HG03103 (cell line): ENCODE measurements around the gene FBLN5.
"Not testable (repeated sequence)": the region's sequence is repeated elsewhere in the genome, so short reads cannot be mapped to it uniquely, and the experiment has no call there.

Experiments used
- ATAC-seq: cut with Tn5 transposase; IDR thresholded peaks from one replicate; pipeline ENCODE4 v1.9.1; 2021; ENCODE audit warnings: low read depth; ENCODE audit not compliant: unreplicated experiment

FBLN5 gene

GRCh38 chr14:91869556-91869955 lies 77.9 kb downstream of the FBLN5 start:
- ATAC-seq: no peak

- no peak for ATAC-seq
These were observed 80.0 kb downstream of the FBLN5 start, which contains the start of gene TC2N for GRCh38 chr14:91867316-91867988. Gene TC2N (minus strand): TSS chr14:91867536. CDS start chr14:91813769, 53,767 bp downstream.

- ATAC-seq: no peak
These were observed 80.8 kb downstream of the FBLN5 start for GRCh38 chr14:91866511-91867295.

GRCh38 chr14:91866061-91866460 lies 81.4 kb downstream of the FBLN5 start:
- no peak for ATAC-seq

GRCh38 chr14:91862417-91862816 lies 85.1 kb downstream of the FBLN5 start:
- ATAC-seq: no peak

GRCh38 chr14:91861091-91861490 lies 86.4 kb downstream of the FBLN5 start:
- ATAC-seq: no peak

- no peak for ATAC-seq
These were observed 87.3 kb downstream of the FBLN5 start for GRCh38 chr14:91860238-91860637.

GRCh38 chr14:91858536-91859275 lies 88.8 kb downstream of the FBLN5 start:
- ATAC-seq: no peak

GRCh38 chr14:91857614-91858013 lies 89.9 kb downstream of the FBLN5 start:
- ATAC-seq: no peak

GRCh38 chr14:91854327-91854934 lies 93.1 kb downstream of the FBLN5 start:
- no peak for ATAC-seq

GRCh38 chr14:91851563-91851962 lies 95.9 kb downstream of the FBLN5 start:
- no peak for ATAC-seq

GRCh38 chr14:91848504-91849001 lies 98.9 kb downstream of the FBLN5 start:
- ATAC-seq: no peak

- ATAC-seq: no peak
These were observed 99.8 kb downstream of the FBLN5 start for GRCh38 chr14:91847693-91848092.

GRCh38 chr14:91845652-91846051 lies 101.8 kb downstream of the FBLN5 start:
- ATAC-seq: no peak

GRCh38 chr14:91845056-91845455 lies 102.4 kb downstream of the FBLN5 start:
- ATAC-seq: not testable (repeated sequence)

GRCh38 chr14:91844029-91844428 lies 103.5 kb downstream of the FBLN5 start:
- ATAC-seq: no peak

- ATAC-seq: no peak
These were observed 104.1 kb downstream of the FBLN5 start for GRCh38 chr14:91843437-91843836.

- ATAC-seq: no peak
These were observed 106.4 kb downstream of the FBLN5 start for GRCh38 chr14:91841065-91841464.

GRCh38 chr14:91839749-91840148 lies 107.7 kb downstream of the FBLN5 start:
- ATAC-seq: no peak

- ATAC-seq: no peak
These were observed 110.4 kb downstream of the FBLN5 start for GRCh38 chr14:91837076-91837475.
